Fibroblast of lung (primary cell): ENCODE data around the gene DLG2. TPM values are rescaled to one million over a fixed set of nuclear protein-coding genes. Genes with fewer than 3 reads are reported as not detected.

Source experiments
- DNase-seq, 2 donors: peaks; one replicate each; pipeline versions ENCODE4 v3.0.0 to v3.0.0-alpha.2; 2010; ENCODE audit warnings: low read depth in 2 of 2
- H2AFZ ChIP-seq: 2 replicates; pipeline ENCODE4 v1.5.1; 2012; ENCODE audit warnings: low read length, control low read depth, inconsistent platforms
- H3K27ac ChIP-seq: 2 replicates; pipeline ENCODE4 v1.5.1; 2011; ENCODE audit warnings: low read length, control low read depth; ENCODE audit not compliant: insufficient read depth
- H3K27me3 ChIP-seq: 2 replicates; pipeline ENCODE4 v1.5.1; 2011; ENCODE audit warnings: mild to moderate bottlenecking, low read length; ENCODE audit not compliant: control insufficient read depth, insufficient read depth
- H3K36me3 ChIP-seq: 2 replicates; pipeline ENCODE4 v1.5.1; 2011; ENCODE audit warnings: low read length; ENCODE audit not compliant: control insufficient read depth, insufficient read depth
- H3K4me1 ChIP-seq: 2 replicates; pipeline ENCODE4 v1.5.1; 2011; ENCODE audit warnings: low read length; ENCODE audit not compliant: control insufficient read depth, insufficient read depth; ENCODE audit errors: extremely low read depth
- H3K4me2 ChIP-seq: 2 replicates; pipeline ENCODE4 v1.5.1; 2011; ENCODE audit warnings: low read length, control low read depth; ENCODE audit not compliant: insufficient read depth; ENCODE audit errors: extremely low read depth
- H3K4me3 ChIP-seq, 4 experiments: fragments of 200-600 bp in 1 of 4; sonication (generic) in 1 of 4; replicated peaks in 1 of 4; 2 replicates each; pipeline ENCODE4 v1.5.1; 2011 to 2016; ENCODE audit warnings: low read length in 4 of 4, low read depth in 3 of 4, mild to moderate bottlenecking in 3 of 4, control low read depth in 2 of 4, inconsistent platforms in 1 of 4, mixed read lengths in 1 of 4; ENCODE audit not compliant: insufficient read depth in 1 of 4; ENCODE audit errors: control extremely low read depth in 1 of 4
- H3K79me2 ChIP-seq: 2 replicates; pipeline ENCODE4 v1.5.1; 2012; ENCODE audit warnings: mild to moderate bottlenecking, low read length, inconsistent platforms; ENCODE audit not compliant: control insufficient read depth, insufficient read depth
- H3K9ac ChIP-seq: 2 replicates; pipeline ENCODE4 v1.5.1; 2011; ENCODE audit warnings: mild to moderate bottlenecking, low read length, control low read depth; ENCODE audit not compliant: insufficient read depth
- H3K9me3 ChIP-seq: 2 replicates; pipeline ENCODE4 v1.5.1; 2012; ENCODE audit warnings: low read depth, low read length; ENCODE audit not compliant: control insufficient read depth, insufficient read depth
- H4K20me1 ChIP-seq: 2 replicates; pipeline ENCODE4 v1.5.1; 2011; ENCODE audit warnings: low read length; ENCODE audit not compliant: control insufficient read depth, insufficient read depth; ENCODE audit errors: extremely low read depth
- EZH2 ChIP-seq: IDR thresholded peaks from 2 replicates; pipeline ENCODE4 v1.5.1; 2012; ENCODE audit warnings: low read length, control low read depth, mild to moderate bottlenecking; ENCODE audit errors: missing control alignments
- polyA plus RNA-seq, 2 donors: library from polyadenylated mRNA; depleted of rRNA in 1 of 2; stranded (reverse) in 1 of 2; unstranded in 1 of 2; fragments of >200 nt; gene quantifications; 2 replicates each; pipeline ENCODE4 v1.2.1, GENCODE V29; 2011 to 2012; ENCODE audit warnings: missing spikeins in 1 of 2
- total RNA-seq: library from RNA; depleted of rRNA; stranded (reverse); fragments of >200 nt; gene quantifications from 2 replicates; pipeline ENCODE4 v1.2.1, GENCODE V29; 2014
- TF ChIP-seq, protein P1 (sequence below), 2 donors: IDR thresholded peaks in 1 of 2; conservative IDR thresholded peaks in 1 of 2; 1 replicate in 1 of 2; 2 replicates in 1 of 2; pipeline ENCODE4 v1.5.1; 2011 to 2012; ENCODE audit warnings: low read length in 2 of 2, control low read depth in 1 of 2, inconsistent platforms in 1 of 2, low read depth in 1 of 2, mild to moderate bottlenecking in 1 of 2

DLG2 gene
- total and polyA plus RNA-seq, 2 donors (not counting 1 experiment from before 2014, with no cell fraction given): 0.77 to 2.3 TPM

- no peaks in the 10 kb centered on the region for H3K4me1 ChIP-seq
- no peak overlapping the region for H3K9ac ChIP-seq
- H3K79me2 ChIP-seq: no peaks in the 10 kb centered on the region
- no peak overlapping the region for H3K27ac ChIP-seq
- peak in 1 of 2 donors; percentile 65 for DNase-seq
- H3K36me3 ChIP-seq: no peaks in the 10 kb centered on the region
- H3K4me3 ChIP-seq: no peak overlapping the region
- H2AFZ ChIP-seq: no peak overlapping the region
- H3K4me2 ChIP-seq: no peak overlapping the region
- no peaks in the 10 kb centered on the region for H3K27me3 ChIP-seq
- H4K20me1 ChIP-seq: no peaks in the 10 kb centered on the region
- TF ChIP-seq, protein P1, sequence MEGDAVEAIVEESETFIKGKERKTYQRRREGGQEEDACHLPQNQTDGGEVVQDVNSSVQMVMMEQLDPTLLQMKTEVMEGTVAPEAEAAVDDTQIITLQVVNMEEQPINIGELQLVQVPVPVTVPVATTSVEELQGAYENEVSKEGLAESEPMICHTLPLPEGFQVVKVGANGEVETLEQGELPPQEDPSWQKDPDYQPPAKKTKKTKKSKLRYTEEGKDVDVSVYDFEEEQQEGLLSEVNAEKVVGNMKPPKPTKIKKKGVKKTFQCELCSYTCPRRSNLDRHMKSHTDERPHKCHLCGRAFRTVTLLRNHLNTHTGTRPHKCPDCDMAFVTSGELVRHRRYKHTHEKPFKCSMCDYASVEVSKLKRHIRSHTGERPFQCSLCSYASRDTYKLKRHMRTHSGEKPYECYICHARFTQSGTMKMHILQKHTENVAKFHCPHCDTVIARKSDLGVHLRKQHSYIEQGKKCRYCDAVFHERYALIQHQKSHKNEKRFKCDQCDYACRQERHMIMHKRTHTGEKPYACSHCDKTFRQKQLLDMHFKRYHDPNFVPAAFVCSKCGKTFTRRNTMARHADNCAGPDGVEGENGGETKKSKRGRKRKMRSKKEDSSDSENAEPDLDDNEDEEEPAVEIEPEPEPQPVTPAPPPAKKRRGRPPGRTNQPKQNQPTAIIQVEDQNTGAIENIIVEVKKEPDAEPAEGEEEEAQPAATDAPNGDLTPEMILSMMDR (conservative IDR thresholded peaks at IDR 0.05 in 1 of 2, IDR thresholded peaks at IDR 0.05 in 1 of 2; ENCODE audit: low read depth in 1 of 2, low read length in 2 of 2): no peak
- H3K9me3 ChIP-seq: no peaks in the 10 kb centered on the region
These were observed 1334.2 kb downstream of the DLG2 start for GRCh38 chr11:84292955-84293354.

DNA sequence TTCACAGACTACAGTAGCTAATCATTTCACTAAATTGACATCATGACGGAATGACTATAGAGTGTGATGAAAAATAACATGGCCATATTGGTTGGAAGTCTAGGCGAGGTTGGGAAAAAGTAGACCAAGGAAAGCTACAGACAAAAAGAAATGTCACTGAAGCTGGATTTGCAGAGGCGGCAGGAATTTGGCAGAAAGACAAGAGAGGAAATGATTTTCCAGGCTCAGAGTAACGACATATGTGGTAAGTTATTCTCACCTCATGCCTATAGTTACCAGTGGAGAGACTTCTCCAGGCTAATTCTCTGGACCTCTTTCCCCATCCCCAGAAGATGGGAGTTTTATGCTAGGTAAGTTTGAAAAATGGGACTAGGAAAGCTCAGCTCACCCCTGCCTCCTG, 1335.1 kb downstream of the DLG2 start:
- no peak overlapping the region for H2AFZ ChIP-seq
- DNase-seq: peak; percentile 14 to 76
- H3K36me3 ChIP-seq: no peaks in the 10 kb centered on the region

GRCh38 chr11:84290647-84291046, 1336.5 kb downstream of the DLG2 start:
- TF ChIP-seq, protein P1 (conservative IDR thresholded peaks at IDR 0.05 in 1 of 2, IDR thresholded peaks at IDR 0.05 in 1 of 2; ENCODE audit: low read depth in 1 of 2, low read length in 2 of 2): no peak
- no peak for TF ChIP-seq EZH2
- peak; percentile 28 to 72 for DNase-seq
- Histone ChIP-seq H3K79me2 (no peaks in the 10 kb centered on the region), H3K27me3 (no peaks in the 10 kb centered on the region), H3K4me1 (no peaks in the 10 kb centered on the region), H4K20me1 (no peaks in the 10 kb centered on the region), H3K27ac (no peak overlapping the region), H3K9me3 (no peaks in the 10 kb centered on the region), H3K4me3 (no peak overlapping the region), H3K9ac (no peak overlapping the region), H2AFZ (no peak overlapping the region), H3K36me3 (no peaks in the 10 kb centered on the region), H3K4me2 (no peak overlapping the region)

More for the DNA sequence above, 1335.1 kb downstream of the DLG2 start:
- H3K79me2 ChIP-seq: no peaks in the 10 kb centered on the region
- no peaks in the 10 kb centered on the region for H3K4me1 ChIP-seq
- no peaks in the 10 kb centered on the region for H3K27me3 ChIP-seq
- H3K9ac ChIP-seq: no peak overlapping the region
- TF ChIP-seq, protein P1 (conservative IDR thresholded peaks at IDR 0.05 in 1 of 2, IDR thresholded peaks at IDR 0.05 in 1 of 2; ENCODE audit: low read depth in 1 of 2, low read length in 2 of 2): no peak
- TF ChIP-seq EZH2: no peak
- H3K4me3 ChIP-seq: no peak overlapping the region
- H3K9me3 ChIP-seq: no peaks in the 10 kb centered on the region
- H3K4me2 ChIP-seq: no peak overlapping the region
- H3K27ac ChIP-seq: no peak overlapping the region
- H4K20me1 ChIP-seq: no peaks in the 10 kb centered on the region
